BJ (cell line): ENCODE data around the gene TIGIT. TPM values are rescaled to one million over a fixed set of nuclear protein-coding genes. Genes with fewer than 3 reads are reported as not detected.

Experiments used
- CTCF ChIA-PET: fragments of 350-600 bp; formaldehyde crosslinking; extraction: SDS; loops from one replicate; lab custom pipeline; 2021; ENCODE audit warnings: antibody characterized with exemption, inconsistent platforms; lab: Yijun Ruan, JAX
- POLR2A ChIA-PET: fragments of 300-600 bp; sonication (Branson Sonifier 250); formaldehyde crosslinking; extraction: SDS; loops from one replicate; lab custom pipeline; 2021; ENCODE audit warnings: antibody characterized with exemption; lab: Charles Lee
- DNase-seq: peaks from one replicate; pipeline ENCODE4 v3.0.0-alpha.2; 2011; ENCODE audit warnings: low read depth
- H3K27me3 ChIP-seq: 2 replicates; pipeline ENCODE4 v1.6.0; 2011; ENCODE audit warnings: low read length; ENCODE audit not compliant: control insufficient read depth, insufficient read depth
- H3K36me3 ChIP-seq: 2 replicates; pipeline ENCODE4 v1.5.1; 2011; ENCODE audit warnings: low read length; ENCODE audit not compliant: control insufficient read depth, insufficient read depth
- H3K4me3 ChIP-seq: 2 replicates; pipeline ENCODE4 v1.5.1; 2011; ENCODE audit warnings: low read depth, mild to moderate bottlenecking, control low read depth, low read length
- CTCF ChIP-seq: IDR thresholded peaks from 2 replicates; pipeline ENCODE4 v1.5.1; 2011; ENCODE audit warnings: low read depth, mild to moderate bottlenecking, control low read depth, inconsistent platforms, low read length, moderate library complexity; ENCODE audit not compliant: insufficient read depth
- polyA plus RNA-seq: library from polyadenylated mRNA; depleted of rRNA; stranded (reverse); fragments of >200 nt; gene quantifications from 2 replicates; pipeline ENCODE4 v1.2.3, GENCODE V29; 2011

Gene TIGIT
- polyA plus RNA-seq, 1 experiment, result not detected

GRCh38 chr3:114333180-114333922 is 39.5 kb downstream of the TIGIT start:
- no peak overlapping the region for H3K4me3 ChIP-seq
- ChIA-PET POLR2A (no interaction called here), CTCF (interaction anchor here (1.0 to 1.6 kb wide), 2 partner anchors 10 to 32 kb away, joined by 3 to 6 read pairs; no protein-coding TSS in a partner anchor)
- peaks cover 5% of the 10 kb centered on the region for H3K36me3 ChIP-seq
- no peak for TF ChIP-seq CTCF
- no peaks in the 10 kb centered on the region for H3K27me3 ChIP-seq
- DNase-seq, result peak; percentile 14

DNA sequence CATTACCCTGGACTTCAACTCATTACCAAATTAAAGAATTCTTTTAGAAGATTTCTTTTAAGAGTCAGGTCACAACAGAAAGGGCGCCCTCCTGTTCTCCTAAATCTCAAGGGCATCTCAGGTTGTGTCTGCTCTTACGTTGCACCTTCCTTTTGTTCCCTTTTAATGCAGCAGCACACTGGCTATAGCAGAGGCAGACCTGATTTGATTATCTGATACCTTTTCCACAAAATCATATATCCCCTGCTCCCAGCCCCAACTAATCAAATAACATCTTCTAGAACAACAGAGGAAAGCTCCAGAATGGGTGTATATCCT is 40.1 kb downstream of the TIGIT start:
- H3K4me3 ChIP-seq, result no peak overlapping the region
- CTCF ChIA-PET, result interaction anchor here (0.6 to 1.6 kb wide), 4 partner anchors 9 to 50 kb away, joined by 3 to 6 read pairs (median 3); no protein-coding TSS in a partner anchor
- no peak for DNase-seq
- POLR2A ChIA-PET, result no interaction called here
- no peak for TF ChIP-seq CTCF
- no peaks in the 10 kb centered on the region for H3K27me3 ChIP-seq
- peaks cover 5% of the 10 kb centered on the region for H3K36me3 ChIP-seq

GRCh38 chr3:114336122-114336697 is 42.4 kb downstream of the TIGIT start:
- H3K27me3 ChIP-seq, result no peaks in the 10 kb centered on the region
- H3K36me3 ChIP-seq, result peaks cover 6% of the 10 kb centered on the region
- peak; percentile 45 for TF ChIP-seq CTCF
- no peak overlapping the region for H3K4me3 ChIP-seq
- no peak for DNase-seq
- POLR2A ChIA-PET, result no interaction called here
- CTCF ChIA-PET, result interaction anchor here (1.2 to 1.4 kb wide), 3 partner anchors 13 to 50 kb away, joined by 3 to 5 read pairs (median 4); no protein-coding TSS in a partner anchor

GRCh38 chr3:114336857-114337256 is 43.0 kb downstream of the TIGIT start:
- CTCF ChIA-PET, result interaction anchor here (0.6 to 1.4 kb wide), 4 partner anchors 14 to 51 kb away, joined by 3 to 5 read pairs (median 4); no protein-coding TSS in a partner anchor

More at GRCh38 chr3:114336857-114337256, 43.0 kb downstream of the TIGIT start:
- no peak for DNase-seq
- Histone ChIP-seq H3K36me3 (peaks cover 6% of the 10 kb centered on the region), H3K4me3 (no peak overlapping the region), H3K27me3 (no peaks in the 10 kb centered on the region)
- POLR2A ChIA-PET, result no interaction called here
- TF ChIP-seq CTCF, result no peak
